Activated naive CD8-positive, alpha-beta T cell treated with anti-CD3 and anti-CD28 coated beads, Interleukin-2, amount 50 U/mL, for 24 hours (primary cell): Measurements from ENCODE around the gene VIL1.

Experiments used
- ATAC-seq: fragments of 150-1000 bp; cut with Tn5 transposase; one replicate; pipeline ENCODE4 v1.10.0; 2021
- DNase-seq: peaks from one replicate; pipeline ENCODE4 v3.0.0; 2021
- H3K27ac Mint-ChIP-seq: one replicate; pipeline ENCODE4 v1.8.0; 2021; ENCODE audit warnings: mild to moderate bottlenecking, mixed read lengths
- H3K27me3 Mint-ChIP-seq: one replicate; pipeline ENCODE4 v1.8.0; 2021; ENCODE audit warnings: mixed read lengths
- H3K36me3 Mint-ChIP-seq: one replicate; pipeline ENCODE4 v1.8.0; 2021; ENCODE audit warnings: low read depth, mixed read lengths
- H3K4me1 Mint-ChIP-seq: one replicate; pipeline ENCODE4 v1.8.0; 2021; ENCODE audit warnings: mixed read lengths
- H3K4me3 Mint-ChIP-seq: one replicate; pipeline ENCODE4 v1.8.0; 2021; ENCODE audit warnings: mild to moderate bottlenecking, moderate library complexity, mixed read lengths
- H3K9me3 Mint-ChIP-seq: one replicate; pipeline ENCODE4 v1.8.0; 2021; ENCODE audit warnings: mixed read lengths

The VIL1 gene

GRCh38 chr2:218389333-218390150 is 29.4 kb upstream of the VIL1 start:
- Mint-ChIP-seq H3K4me1 (peaks cover 15% of the 10 kb centered on the region), H3K36me3 (no peaks in the 10 kb centered on the region), H3K9me3 (no peaks in the 10 kb centered on the region), H3K27me3 (peaks cover 2% of the 10 kb centered on the region), H3K4me3 (no peak overlapping the region), H3K27ac (no peak overlapping the region)
- ATAC-seq (no peak), DNase-seq (no peak)

DNA sequence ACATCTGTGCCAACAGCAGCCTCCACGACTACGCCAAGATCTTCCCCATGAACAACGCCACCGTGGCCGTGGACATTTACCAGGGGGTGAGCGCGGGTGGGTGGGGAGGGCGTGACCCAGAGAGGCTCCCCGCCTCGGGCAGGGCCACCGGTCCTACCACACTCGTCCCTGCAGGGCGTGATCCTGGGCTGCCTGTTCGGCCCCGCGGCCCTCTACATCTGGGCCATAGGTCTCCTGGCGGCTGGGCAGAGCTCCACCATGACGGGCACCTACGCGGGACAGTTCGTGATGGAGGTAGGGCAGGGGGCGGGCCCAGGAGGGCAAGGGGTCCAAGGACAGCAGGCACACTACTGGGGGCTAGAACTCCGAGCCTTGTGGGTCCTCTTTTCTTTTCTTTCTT is 27.7 kb upstream of the VIL1 start:
- Mint-ChIP-seq H3K27ac (no peak overlapping the region), H3K36me3 (no peaks in the 10 kb centered on the region), H3K27me3 (peaks cover 2% of the 10 kb centered on the region), H3K4me1 (peaks cover 25% of the 10 kb centered on the region), H3K4me3 (no peak overlapping the region), H3K9me3 (no peaks in the 10 kb centered on the region)
- ATAC-seq (no peak), DNase-seq (no peak)

- Mint-ChIP-seq H3K36me3 (no peaks in the 10 kb centered on the region), H3K27me3 (no peaks in the 10 kb centered on the region), H3K4me1 (peaks cover 34% of the 10 kb centered on the region), H3K9me3 (no peaks in the 10 kb centered on the region), H3K4me3 (no peak overlapping the region), H3K27ac (no peak overlapping the region)
- ATAC-seq = no peak
- DNase-seq = no peak
Measured at GRCh38 chr2:218392459-218392858, 26.5 kb upstream of the VIL1 start.

GRCh38 chr2:218392891-218393462 is 25.9 kb upstream of the VIL1 start:
- Mint-ChIP-seq H3K27me3 (no peaks in the 10 kb centered on the region), H3K4me1 (peaks cover 38% of the 10 kb centered on the region), H3K4me3 (no peak overlapping the region), H3K9me3 (no peaks in the 10 kb centered on the region), H3K36me3 (no peaks in the 10 kb centered on the region), H3K27ac (no peak overlapping the region)
- DNase-seq (no peak), ATAC-seq (no peak)

DNA sequence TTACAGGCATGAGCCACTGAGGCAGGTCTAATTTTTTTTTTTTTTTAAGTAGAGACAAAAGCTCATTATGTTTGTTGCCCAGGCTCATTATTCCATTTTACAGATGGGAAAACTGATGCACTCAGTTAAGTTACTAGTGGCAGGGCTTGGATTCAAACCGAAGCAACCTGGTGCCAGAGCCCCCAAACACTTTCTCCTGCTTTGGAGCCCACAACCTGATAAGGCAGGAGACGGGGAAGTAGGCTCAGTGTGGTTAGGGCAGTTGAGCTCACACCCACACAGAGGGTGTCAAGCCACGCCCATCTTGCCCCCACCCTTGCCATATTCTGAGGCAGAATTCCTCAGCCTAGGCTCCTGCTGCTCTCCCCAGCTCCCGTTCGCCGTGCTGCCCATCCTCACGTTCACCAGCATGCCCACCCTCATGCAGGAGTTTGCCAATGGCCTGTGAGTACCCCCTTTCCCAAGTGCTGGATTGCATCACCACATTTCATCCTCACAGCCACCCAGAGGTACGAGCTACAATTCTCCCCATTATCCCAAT is 25.1 kb upstream of the VIL1 start:
- H3K36me3 Mint-ChIP-seq = no peaks in the 10 kb centered on the region
- DNase-seq = no peak
- peaks cover 41% of the 10 kb centered on the region for H3K4me1 Mint-ChIP-seq
- no peak for ATAC-seq
- no peak overlapping the region for H3K4me3 Mint-ChIP-seq
- H3K27ac Mint-ChIP-seq = no peak overlapping the region
- no peaks in the 10 kb centered on the region for H3K9me3 Mint-ChIP-seq
- no peaks in the 10 kb centered on the region for H3K27me3 Mint-ChIP-seq

- Mint-ChIP-seq H3K27me3 (no peaks in the 10 kb centered on the region), H3K36me3 (no peaks in the 10 kb centered on the region), H3K4me1 (peaks cover 41% of the 10 kb centered on the region), H3K27ac (no peak overlapping the region), H3K9me3 (no peaks in the 10 kb centered on the region), H3K4me3 (no peak overlapping the region)
- ATAC-seq = no peak
- no peak for DNase-seq
Measured at GRCh38 chr2:218394298-218395089, 24.4 kb upstream of the VIL1 start.

DNA sequence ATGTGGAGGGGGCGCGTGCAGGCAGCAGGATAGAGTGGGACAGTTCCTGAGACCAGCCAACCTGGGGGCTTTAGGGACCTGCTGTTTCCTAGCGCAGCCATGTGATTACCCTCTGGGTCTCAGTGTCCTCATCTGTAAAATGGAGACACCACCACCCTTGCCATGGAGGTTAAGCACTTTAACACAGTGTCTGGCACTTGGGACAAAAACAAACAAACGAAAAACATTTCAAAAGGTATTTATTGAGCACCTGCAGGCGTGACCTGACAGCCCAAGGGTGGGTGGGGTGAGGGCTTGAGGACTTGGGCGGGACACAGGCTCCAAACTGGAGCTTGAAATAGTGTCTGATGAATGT is 23.9 kb upstream of the VIL1 start:
- H3K9me3 Mint-ChIP-seq = no peaks in the 10 kb centered on the region
- H3K27ac Mint-ChIP-seq = no peak overlapping the region
- no peaks in the 10 kb centered on the region for H3K27me3 Mint-ChIP-seq
- no peaks in the 10 kb centered on the region for H3K36me3 Mint-ChIP-seq
- peaks cover 41% of the 10 kb centered on the region for H3K4me1 Mint-ChIP-seq
- DNase-seq (no peak), ATAC-seq (no peak)
- H3K4me3 Mint-ChIP-seq = no peak overlapping the region

DNA sequence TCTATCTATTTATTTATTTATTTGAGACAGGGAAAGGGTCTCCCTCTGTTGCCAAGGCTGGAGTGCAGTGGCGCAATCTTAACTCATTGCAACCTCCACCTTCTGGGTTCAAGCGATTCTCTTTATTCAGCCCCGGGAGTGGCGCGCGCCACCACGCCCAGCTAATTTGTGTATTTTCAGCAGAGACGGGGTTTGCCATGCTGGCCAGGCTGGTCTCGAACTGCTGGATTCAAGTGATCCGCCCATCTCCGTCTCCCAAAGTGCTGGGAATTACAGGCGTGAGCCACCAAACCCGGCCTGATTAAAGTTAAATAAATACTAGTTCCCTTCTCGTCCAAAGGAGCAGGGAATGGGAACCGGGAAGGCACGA is 23.5 kb upstream of the VIL1 start:
- DNase-seq (no peak), ATAC-seq (no peak)
- no peaks in the 10 kb centered on the region for H3K27me3 Mint-ChIP-seq
- no peaks in the 10 kb centered on the region for H3K36me3 Mint-ChIP-seq
- peak overlapping the region; percentile 81 for H3K27ac Mint-ChIP-seq
- no peaks in the 10 kb centered on the region for H3K9me3 Mint-ChIP-seq
- H3K4me3 Mint-ChIP-seq = peak overlapping the region; percentile 85
- peaks cover 41% of the 10 kb centered on the region for H3K4me1 Mint-ChIP-seq

DNA sequence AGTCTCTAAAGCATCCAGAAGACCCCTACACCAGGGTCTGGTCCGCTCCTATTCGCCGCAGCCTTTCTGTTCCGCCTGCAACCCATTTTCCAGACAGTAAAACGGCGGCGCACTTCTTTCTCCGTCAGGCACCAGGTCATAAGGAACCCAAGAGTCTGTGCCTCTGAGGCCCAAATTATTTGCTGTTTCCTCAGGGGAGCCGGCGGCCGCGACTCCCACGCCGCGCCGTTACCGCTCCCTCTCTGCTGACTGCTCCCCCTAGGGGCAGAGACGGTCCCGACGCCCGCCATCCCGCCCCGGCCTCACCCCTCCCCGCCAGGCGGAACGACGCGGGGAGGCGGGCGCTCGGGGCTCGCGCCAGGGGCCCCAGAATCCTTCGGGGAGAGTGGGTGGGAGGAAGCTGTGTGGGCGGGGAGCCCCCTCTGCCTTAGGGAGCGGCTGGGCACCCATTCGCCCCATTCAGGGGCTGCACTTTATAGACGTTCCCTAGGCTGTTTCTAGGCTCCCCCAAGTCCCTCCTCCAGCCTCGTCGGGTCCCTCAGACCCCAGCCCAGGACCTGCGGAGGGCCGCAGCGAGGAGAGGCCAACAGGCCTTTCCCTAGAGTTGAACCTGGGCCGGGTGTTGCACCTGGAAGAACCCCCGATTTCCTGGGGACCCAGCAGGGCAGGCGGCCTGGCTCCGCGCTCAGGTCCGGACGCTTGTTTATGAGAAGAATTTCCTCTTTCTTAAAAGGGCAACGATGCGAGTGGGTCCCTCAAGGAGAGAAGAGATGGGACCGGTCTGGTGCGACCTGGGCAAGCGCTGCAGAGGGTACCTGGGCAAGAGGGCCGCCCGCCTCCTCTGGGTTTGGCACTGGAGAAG is 22.9 kb upstream of the VIL1 start:
- H3K4me3 Mint-ChIP-seq = peak overlapping the region; percentile 85
- H3K4me1 Mint-ChIP-seq = peaks cover 41% of the 10 kb centered on the region
- ATAC-seq (peak; percentile 53), DNase-seq (peak; percentile 96)
- H3K36me3 Mint-ChIP-seq = no peaks in the 10 kb centered on the region
- no peaks in the 10 kb centered on the region for H3K9me3 Mint-ChIP-seq
- H3K27me3 Mint-ChIP-seq = no peaks in the 10 kb centered on the region
- peak overlapping the region; percentile 81 for H3K27ac Mint-ChIP-seq

DNA sequence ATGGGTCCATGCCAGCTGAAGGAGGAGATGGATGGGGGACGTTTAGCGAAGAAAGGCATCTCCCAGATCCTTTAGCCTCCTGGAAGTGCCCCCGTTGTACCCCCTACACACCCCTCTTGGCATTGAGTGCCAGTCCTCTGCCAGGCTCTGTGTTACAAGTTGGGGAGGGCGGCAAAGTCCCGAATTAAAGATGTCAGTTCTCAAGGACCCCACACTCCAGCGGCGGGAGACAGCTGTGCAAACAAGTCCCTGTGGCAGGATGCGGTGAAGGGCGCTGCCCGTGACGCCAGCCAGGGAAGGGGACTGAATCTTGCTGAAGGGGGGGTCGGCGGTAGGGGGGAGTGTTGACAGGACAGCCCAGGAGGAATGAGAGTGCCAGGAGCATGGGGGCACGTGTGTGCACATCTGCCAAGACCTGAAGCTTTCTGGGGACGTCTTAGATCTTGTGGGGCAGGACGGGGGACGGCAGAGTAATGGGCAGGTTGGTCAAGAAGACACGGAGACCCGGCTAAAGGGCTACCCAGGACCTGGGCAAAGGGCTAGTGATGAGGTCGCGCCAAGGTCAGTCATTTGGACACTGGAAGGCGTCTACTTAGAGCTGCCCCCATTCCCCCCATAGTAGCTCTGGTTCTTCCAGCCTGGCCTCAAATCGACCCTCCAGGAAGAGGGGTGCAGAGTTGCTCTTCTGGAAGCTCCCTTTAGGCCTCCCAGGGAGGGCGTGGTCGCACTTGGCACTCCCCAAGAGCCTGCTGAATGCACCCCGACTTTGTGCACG is 22.0 kb upstream of the VIL1 start:
- peaks cover 46% of the 10 kb centered on the region for H3K4me1 Mint-ChIP-seq
- ATAC-seq (no peak), DNase-seq (peak; percentile 71)
- peak overlapping the region; percentile 74 for H3K27ac Mint-ChIP-seq
- no peaks in the 10 kb centered on the region for H3K27me3 Mint-ChIP-seq
- H3K4me3 Mint-ChIP-seq = peak overlapping the region; percentile 85
- H3K9me3 Mint-ChIP-seq = no peaks in the 10 kb centered on the region
- no peaks in the 10 kb centered on the region for H3K36me3 Mint-ChIP-seq

DNA sequence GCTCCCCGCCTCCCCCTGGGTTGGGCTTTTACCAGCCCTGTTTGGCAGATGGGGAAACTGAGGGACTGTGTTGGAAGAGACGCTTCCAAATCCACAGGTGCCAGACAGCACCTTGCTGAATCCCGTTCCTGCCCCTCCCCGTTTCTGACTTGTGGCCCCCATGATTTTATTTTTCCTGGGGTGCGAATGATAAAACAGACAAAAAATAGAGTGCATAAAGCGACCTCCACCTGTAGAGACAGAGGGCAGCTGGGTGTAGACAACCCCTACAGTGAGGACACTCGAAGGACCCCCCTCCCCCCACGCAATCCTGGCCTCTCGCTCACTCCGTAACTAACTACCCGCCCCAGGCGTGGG is 21.5 kb upstream of the VIL1 start:
- peaks cover 46% of the 10 kb centered on the region for H3K4me1 Mint-ChIP-seq
- ATAC-seq = no peak
- H3K36me3 Mint-ChIP-seq = no peaks in the 10 kb centered on the region
- no peak for DNase-seq
- H3K4me3 Mint-ChIP-seq = peak overlapping the region; percentile 85
- H3K27ac Mint-ChIP-seq = peak overlapping the region; percentile 74
- no peaks in the 10 kb centered on the region for H3K9me3 Mint-ChIP-seq
- no peaks in the 10 kb centered on the region for H3K27me3 Mint-ChIP-seq

GRCh38 chr2:218397820-218398436 is 21.0 kb upstream of the VIL1 start:
- peak overlapping the region; percentile 85 for H3K4me3 Mint-ChIP-seq
- H3K27me3 Mint-ChIP-seq = no peaks in the 10 kb centered on the region
- H3K27ac Mint-ChIP-seq = peak overlapping the region; percentile 74
- no peaks in the 10 kb centered on the region for H3K9me3 Mint-ChIP-seq
- H3K36me3 Mint-ChIP-seq = no peaks in the 10 kb centered on the region
- DNase-seq (peak; percentile 74), ATAC-seq (peak; percentile 29)
- peaks cover 46% of the 10 kb centered on the region for H3K4me1 Mint-ChIP-seq
